Astrocyte (in vitro differentiated cells and primary cell): ENCODE results near the gene RNF121. TPM values are rescaled to one million over a fixed set of nuclear protein-coding genes. Genes with fewer than 3 reads are reported as not detected.

ENCODE experiments used
- DNase-seq: peaks from one replicate; pipeline ENCODE4 v3.0.0-alpha.2; 2010; ENCODE audit warnings: low read depth
- FAIRE-seq: peaks from 2 replicates; lab custom pipeline; 2011; peaks lifted over from hg19 to GRCh38; lab: Jason Lieb, UNC
- H2AFZ ChIP-seq: 2 replicates; pipeline ENCODE4 v1.6.0; 2012; ENCODE audit warnings: low read depth, low read length, inconsistent platforms
- H3K27ac ChIP-seq: 2 replicates; pipeline ENCODE4 v1.5.1; 2011; ENCODE audit warnings: low read depth, low read length, inconsistent platforms
- H3K27me3 ChIP-seq: 2 replicates; pipeline ENCODE4 v1.6.0; 2011; ENCODE audit warnings: low read length, inconsistent platforms; ENCODE audit not compliant: insufficient read depth
- H3K36me3 ChIP-seq: 2 replicates; pipeline ENCODE4 v1.5.1; 2011; ENCODE audit warnings: low read length, inconsistent platforms; ENCODE audit not compliant: insufficient read depth
- H3K4me1 ChIP-seq: 2 replicates; pipeline ENCODE4 v1.5.1; 2011; ENCODE audit warnings: low read length, inconsistent platforms; ENCODE audit not compliant: insufficient read depth
- H3K4me2 ChIP-seq: 2 replicates; pipeline ENCODE4 v1.6.0; 2012; ENCODE audit warnings: low read length, inconsistent platforms
- H3K4me3 ChIP-seq: 2 replicates; pipeline ENCODE4 v1.5.1; 2011; ENCODE audit warnings: low read depth, mild to moderate bottlenecking, low read length, inconsistent platforms; ENCODE audit not compliant: insufficient read depth
- H3K79me2 ChIP-seq: 2 replicates; pipeline ENCODE4 v1.6.0; 2012; ENCODE audit warnings: mild to moderate bottlenecking, low read length, inconsistent platforms; ENCODE audit not compliant: insufficient read depth
- H3K9ac ChIP-seq: 2 replicates; pipeline ENCODE4 v1.6.0; 2012; ENCODE audit warnings: mild to moderate bottlenecking, low read length, inconsistent platforms
- H3K9me3 ChIP-seq: 2 replicates; pipeline ENCODE4 v1.5.1; 2012; ENCODE audit warnings: low read depth, mild to moderate bottlenecking, low read length, inconsistent platforms; ENCODE audit not compliant: insufficient read depth
- H4K20me1 ChIP-seq: 2 replicates; pipeline ENCODE4 v1.6.0; 2012; ENCODE audit warnings: low read length, inconsistent platforms; ENCODE audit not compliant: insufficient read depth
- H3K27ac Mint-ChIP-seq: one replicate; pipeline ENCODE4 v1.8.0; 2021; ENCODE audit warnings: mild to moderate bottlenecking, mixed read lengths; ENCODE audit not compliant: unreplicated experiment
- H3K27me3 Mint-ChIP-seq: one replicate; pipeline ENCODE4 v1.8.0; 2021; ENCODE audit warnings: low read depth, mixed read lengths; ENCODE audit not compliant: unreplicated experiment
- H3K36me3 Mint-ChIP-seq: one replicate; pipeline ENCODE4 v1.8.0; 2021; ENCODE audit warnings: low read depth, mixed read lengths; ENCODE audit not compliant: unreplicated experiment
- H3K4me1 Mint-ChIP-seq: one replicate; pipeline ENCODE4 v1.8.0; 2021; ENCODE audit warnings: low read depth, mixed read lengths; ENCODE audit not compliant: unreplicated experiment
- H3K4me3 Mint-ChIP-seq: one replicate; pipeline ENCODE4 v1.8.0; 2021; ENCODE audit warnings: mild to moderate bottlenecking, moderate library complexity, mixed read lengths; ENCODE audit not compliant: unreplicated experiment
- H3K9me3 Mint-ChIP-seq: one replicate; pipeline ENCODE4 v1.8.0; 2021; ENCODE audit warnings: mild to moderate bottlenecking, mixed read lengths; ENCODE audit not compliant: unreplicated experiment
- EZH2 ChIP-seq: IDR thresholded peaks from 2 replicates; pipeline ENCODE4 v1.6.1; 2012; ENCODE audit warnings: mild to moderate bottlenecking, low read length, inconsistent platforms; ENCODE audit not compliant: insufficient read depth
- total RNA-seq: library from RNA; stranded (reverse); gene quantifications from 2 replicates; pipeline ENCODE4 v1.2.1, GENCODE V29; 2021
- TF ChIP-seq, protein P1 (sequence below): IDR thresholded peaks from 2 replicates; pipeline ENCODE4 v1.5.1; 2011; ENCODE audit warnings: low read depth, mild to moderate bottlenecking, inconsistent platforms, low read length, moderate library complexity; ENCODE audit not compliant: insufficient read depth

RNF121 gene
- total RNA-seq, 1 donor from 2014 or later: 73.4 TPM

GRCh38 chr11:72038491-72038890 is 109.6 kb downstream of the RNF121 start:
- TF ChIP-seq, protein P1, sequence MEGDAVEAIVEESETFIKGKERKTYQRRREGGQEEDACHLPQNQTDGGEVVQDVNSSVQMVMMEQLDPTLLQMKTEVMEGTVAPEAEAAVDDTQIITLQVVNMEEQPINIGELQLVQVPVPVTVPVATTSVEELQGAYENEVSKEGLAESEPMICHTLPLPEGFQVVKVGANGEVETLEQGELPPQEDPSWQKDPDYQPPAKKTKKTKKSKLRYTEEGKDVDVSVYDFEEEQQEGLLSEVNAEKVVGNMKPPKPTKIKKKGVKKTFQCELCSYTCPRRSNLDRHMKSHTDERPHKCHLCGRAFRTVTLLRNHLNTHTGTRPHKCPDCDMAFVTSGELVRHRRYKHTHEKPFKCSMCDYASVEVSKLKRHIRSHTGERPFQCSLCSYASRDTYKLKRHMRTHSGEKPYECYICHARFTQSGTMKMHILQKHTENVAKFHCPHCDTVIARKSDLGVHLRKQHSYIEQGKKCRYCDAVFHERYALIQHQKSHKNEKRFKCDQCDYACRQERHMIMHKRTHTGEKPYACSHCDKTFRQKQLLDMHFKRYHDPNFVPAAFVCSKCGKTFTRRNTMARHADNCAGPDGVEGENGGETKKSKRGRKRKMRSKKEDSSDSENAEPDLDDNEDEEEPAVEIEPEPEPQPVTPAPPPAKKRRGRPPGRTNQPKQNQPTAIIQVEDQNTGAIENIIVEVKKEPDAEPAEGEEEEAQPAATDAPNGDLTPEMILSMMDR: no peak
- no peak for TF ChIP-seq EZH2
- peaks cover 15% of the 10 kb centered on the region for H3K4me1 Mint-ChIP-seq
- Histone ChIP-seq H4K20me1 (peaks cover 58% of the 10 kb centered on the region), H3K27me3 (no peaks in the 10 kb centered on the region), H3K36me3 (peaks cover 9% of the 10 kb centered on the region), H3K9ac (peak overlapping the region; percentile 95), H3K4me2 (peak overlapping the region; percentile 99), H3K4me1 (peaks cover 44% of the 10 kb centered on the region), H3K27ac (peak overlapping the region; percentile 95), H2AFZ (no peak overlapping the region), H3K79me2 (peaks cover 91% of the 10 kb centered on the region), H3K9me3 (no peaks in the 10 kb centered on the region), H3K4me3 (peak overlapping the region; percentile 81)
- no peak overlapping the region for H3K4me3 Mint-ChIP-seq
- H3K9me3 Mint-ChIP-seq: no peaks in the 10 kb centered on the region
- DNase-seq: peak; percentile 58
- peak overlapping the region; percentile 41 for H3K27ac Mint-ChIP-seq
- FAIRE-seq: no peak
- H3K36me3 Mint-ChIP-seq: peaks cover 7% of the 10 kb centered on the region
- H3K27me3 Mint-ChIP-seq: no peaks in the 10 kb centered on the region

- H3K27ac ChIP-seq: peak overlapping the region; percentile 95
- H3K4me2 ChIP-seq: peak overlapping the region; percentile 99
- no peaks in the 10 kb centered on the region for H3K9me3 ChIP-seq
- peak overlapping the region; percentile 95 for H3K9ac ChIP-seq
- H3K27me3 ChIP-seq: no peaks in the 10 kb centered on the region
- no peak for FAIRE-seq
- H3K4me3 Mint-ChIP-seq: no peak overlapping the region
- H3K4me1 ChIP-seq: peaks cover 44% of the 10 kb centered on the region
- peak overlapping the region; percentile 81 for H3K4me3 ChIP-seq
- H3K4me1 Mint-ChIP-seq: peaks cover 15% of the 10 kb centered on the region
- H2AFZ ChIP-seq: no peak overlapping the region
- H3K79me2 ChIP-seq: peaks cover 91% of the 10 kb centered on the region
- no peak overlapping the region for H3K27ac Mint-ChIP-seq
- H3K9me3 Mint-ChIP-seq: no peaks in the 10 kb centered on the region
- H3K36me3 Mint-ChIP-seq: peaks cover 7% of the 10 kb centered on the region
- peak; percentile 24 for DNase-seq
- no peaks in the 10 kb centered on the region for H3K27me3 Mint-ChIP-seq
- H4K20me1 ChIP-seq: peaks cover 52% of the 10 kb centered on the region
- H3K36me3 ChIP-seq: peaks cover 4% of the 10 kb centered on the region
- TF ChIP-seq, protein P1: no peak
- no peak for TF ChIP-seq EZH2
These were observed 110.4 kb downstream of the RNF121 start for GRCh38 chr11:72039031-72039855.
